ENCODE results near the gene SEPTIN12. TPM values are rescaled to one million over a fixed set of nuclear protein-coding genes. Genes with fewer than 3 reads are reported as not detected.

The SEPTIN12 gene
- total RNA-seq, 3 donors from 2014 or later: not detected

- TF ChIP-seq CTCF (IDR thresholded peaks at IDR 0.05) (no peak), POLR2A (IDR thresholded peaks at IDR 0.05) (no peak), POLR2AphosphoS5 (IDR thresholded peaks at IDR 0.05) (no peak)
- Histone ChIP-seq H3K36me3 (peaks cover 11% of the 10 kb centered on the region), H3K4me3 (no peak overlapping the region), H3K9me3 (no peaks in the 10 kb centered on the region), H3K27ac (no peak overlapping the region), H3K4me1 (no peaks in the 10 kb centered on the region), H3K27me3 (no peaks in the 10 kb centered on the region)
- intact Hi-C loops (cut with DNase I; ENCODE audit: low total_unique reads): no loop called here
- no peak for DNase-seq (ENCODE audit: low spot score in 2 of 2)
Observed at GRCh38 chr16:4747906-4748681, 40.1 kb downstream of the SEPTIN12 start.

GRCh38 chr16:4746991-4747574, 41.1 kb downstream of the SEPTIN12 start:
- no peak for DNase-seq (ENCODE audit: low spot score in 2 of 2)
- H3K27ac ChIP-seq: no peak overlapping the region

GRCh38 chr16:4746215-4746614, 41.9 kb downstream of the SEPTIN12 start:
- TF ChIP-seq POLR2AphosphoS5 (IDR thresholded peaks at IDR 0.05) (no peak), CTCF (IDR thresholded peaks at IDR 0.05) (no peak), POLR2A (IDR thresholded peaks at IDR 0.05) (no peak)
- Histone ChIP-seq H3K4me3 (no peak overlapping the region), H3K4me1 (no peaks in the 10 kb centered on the region), H3K9me3 (no peaks in the 10 kb centered on the region), H3K27ac (no peak overlapping the region), H3K27me3 (no peaks in the 10 kb centered on the region), H3K36me3 (no peaks in the 10 kb centered on the region)
- intact Hi-C loops (cut with DNase I; ENCODE audit: low total_unique reads): no loop called here
- DNase-seq (ENCODE audit: low spot score in 2 of 2): no peak

More at GRCh38 chr16:4746991-4747574, 41.1 kb downstream of the SEPTIN12 start:
- no peak for TF ChIP-seq POLR2A (IDR thresholded peaks at IDR 0.05)
- TF ChIP-seq POLR2AphosphoS5 (IDR thresholded peaks at IDR 0.05): no peak
- no peak for TF ChIP-seq CTCF (IDR thresholded peaks at IDR 0.05)
- H3K36me3 ChIP-seq: peaks cover 2% of the 10 kb centered on the region
- intact Hi-C loops (cut with DNase I; ENCODE audit: low total_unique reads): no loop called here
- no peak overlapping the region for H3K4me3 ChIP-seq
- no peaks in the 10 kb centered on the region for H3K9me3 ChIP-seq
- no peaks in the 10 kb centered on the region for H3K4me1 ChIP-seq
- no peaks in the 10 kb centered on the region for H3K27me3 ChIP-seq

- TF ChIP-seq CTCF (IDR thresholded peaks at IDR 0.05) (no peak), POLR2AphosphoS5 (IDR thresholded peaks at IDR 0.05) (no peak), POLR2A (IDR thresholded peaks at IDR 0.05) (no peak)
- no peak for DNase-seq (ENCODE audit: low spot score in 2 of 2)
- Histone ChIP-seq H3K4me1 (no peaks in the 10 kb centered on the region), H3K27ac (no peak overlapping the region), H3K4me3 (no peak overlapping the region), H3K36me3 (no peaks in the 10 kb centered on the region), H3K9me3 (no peaks in the 10 kb centered on the region), H3K27me3 (no peaks in the 10 kb centered on the region)
- intact Hi-C loops (cut with DNase I; ENCODE audit: low total_unique reads): no loop called here
Observed at GRCh38 chr16:4745274-4745569, 42.9 kb downstream of the SEPTIN12 start.

- H3K4me1 ChIP-seq: no peaks in the 10 kb centered on the region
- H3K9me3 ChIP-seq: no peaks in the 10 kb centered on the region
- no peaks in the 10 kb centered on the region for H3K27me3 ChIP-seq
- no peak overlapping the region for H3K4me3 ChIP-seq
- no peak overlapping the region for H3K27ac ChIP-seq
- TF ChIP-seq CTCF (IDR thresholded peaks at IDR 0.05) (no peak), POLR2A (IDR thresholded peaks at IDR 0.05) (no peak), POLR2AphosphoS5 (IDR thresholded peaks at IDR 0.05) (no peak)
- intact Hi-C loops (cut with DNase I; ENCODE audit: low total_unique reads): no loop called here
- no peaks in the 10 kb centered on the region for H3K36me3 ChIP-seq
- no peak for DNase-seq (ENCODE audit: low spot score in 2 of 2)
Observed at GRCh38 chr16:4744555-4745273, 43.4 kb downstream of the SEPTIN12 start.
